ENCODE results near the gene ZFYVE21.

DNA sequence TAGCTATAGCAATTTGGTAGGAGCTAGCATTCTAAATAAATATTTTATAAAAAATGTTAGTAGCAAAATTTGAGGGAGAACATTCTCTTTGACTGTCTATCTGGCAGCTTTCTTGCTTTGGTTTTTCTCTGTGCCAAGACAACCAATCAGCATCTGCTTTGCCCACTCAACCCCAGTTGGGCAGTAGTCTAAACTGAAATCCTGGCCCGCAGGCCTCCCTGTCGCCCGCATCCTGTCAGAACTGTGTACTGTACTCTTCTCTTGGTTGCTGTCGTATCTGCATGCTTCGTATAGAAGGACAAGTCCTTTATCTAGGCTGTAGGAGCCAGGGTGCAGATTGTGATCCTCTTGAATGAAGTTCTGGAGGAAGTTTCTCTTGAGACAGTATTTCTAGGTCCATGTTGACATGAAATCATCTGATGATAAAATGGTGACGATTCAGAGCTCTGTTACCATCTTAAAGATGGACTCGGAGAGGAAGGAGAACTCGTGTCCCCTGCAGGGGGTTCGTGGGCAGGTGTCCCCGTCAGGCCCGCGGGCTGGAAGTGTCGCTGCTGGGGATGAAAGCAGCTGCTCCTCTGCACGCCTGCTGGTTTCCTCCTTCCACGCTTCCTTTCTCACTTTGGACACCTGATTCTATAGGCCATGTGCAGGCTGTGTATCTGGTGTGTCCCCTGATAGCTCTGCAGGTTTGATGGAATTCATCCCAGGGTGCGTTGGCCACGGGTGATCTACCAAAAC lies 34.9 kb upstream of the ZFYVE21 start:
- no peak for TF ChIP-seq POLR2A (IDR thresholded peaks at IDR 0.05)
- TF ChIP-seq, protein P1, sequence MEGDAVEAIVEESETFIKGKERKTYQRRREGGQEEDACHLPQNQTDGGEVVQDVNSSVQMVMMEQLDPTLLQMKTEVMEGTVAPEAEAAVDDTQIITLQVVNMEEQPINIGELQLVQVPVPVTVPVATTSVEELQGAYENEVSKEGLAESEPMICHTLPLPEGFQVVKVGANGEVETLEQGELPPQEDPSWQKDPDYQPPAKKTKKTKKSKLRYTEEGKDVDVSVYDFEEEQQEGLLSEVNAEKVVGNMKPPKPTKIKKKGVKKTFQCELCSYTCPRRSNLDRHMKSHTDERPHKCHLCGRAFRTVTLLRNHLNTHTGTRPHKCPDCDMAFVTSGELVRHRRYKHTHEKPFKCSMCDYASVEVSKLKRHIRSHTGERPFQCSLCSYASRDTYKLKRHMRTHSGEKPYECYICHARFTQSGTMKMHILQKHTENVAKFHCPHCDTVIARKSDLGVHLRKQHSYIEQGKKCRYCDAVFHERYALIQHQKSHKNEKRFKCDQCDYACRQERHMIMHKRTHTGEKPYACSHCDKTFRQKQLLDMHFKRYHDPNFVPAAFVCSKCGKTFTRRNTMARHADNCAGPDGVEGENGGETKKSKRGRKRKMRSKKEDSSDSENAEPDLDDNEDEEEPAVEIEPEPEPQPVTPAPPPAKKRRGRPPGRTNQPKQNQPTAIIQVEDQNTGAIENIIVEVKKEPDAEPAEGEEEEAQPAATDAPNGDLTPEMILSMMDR (IDR thresholded peaks at IDR 0.05): no peak
- TF ChIP-seq EP300 (IDR thresholded peaks at IDR 0.05): no peak

Data from ovary (tissue), 3 donors.